SK-N-SH treated with all-trans-retinoic acid at 6 μM for 48 hours (cell line): ENCODE results near the gene DNM2.

Source experiments
- ATAC-seq: fragments of 200-7000 bp; cut with Tn5 transposase; 3 replicates; pipeline ENCODE4 v1.9.1; 2020; ENCODE audit warnings: mild to moderate bottlenecking, moderate library complexity
- ARNTL ChIP-seq: fragments of 450-650 bp; formaldehyde crosslinking; IDR thresholded peaks from 2 replicates; pipeline ENCODE4 v1.5.0; 2020; ENCODE audit warnings: low read depth, mild to moderate bottlenecking, moderate library complexity, borderline replicate concordance
- BACH2 ChIP-seq: fragments of 250-450 bp; sonication (Bioruptor Pico); IDR thresholded peaks from 2 replicates; pipeline ENCODE4 v1.9.0; 2021; ENCODE audit warnings: mild to moderate bottlenecking, borderline replicate concordance
- CSDC2 ChIP-seq: fragments of 250-450 bp; sonication (Bioruptor Pico); IDR thresholded peaks from 2 replicates; pipeline ENCODE4 v1.5.0; 2020; ENCODE audit warnings: mild to moderate bottlenecking, moderate library complexity
- ESRRG ChIP-seq: fragments of 250-450 bp; sonication (Bioruptor Pico); IDR thresholded peaks from 2 replicates; pipeline ENCODE4 v1.6.1; 2021; ENCODE audit warnings: mild to moderate bottlenecking
- GLIS3 ChIP-seq: fragments of 250-450 bp; sonication (Bioruptor Pico); IDR thresholded peaks from 2 replicates; pipeline ENCODE4 v1.5.0; 2020; ENCODE audit warnings: mild to moderate bottlenecking, moderate library complexity
- OSR1 ChIP-seq: fragments of 250-450 bp; sonication (Bioruptor Pico); IDR thresholded peaks from 2 replicates; pipeline ENCODE4 v1.8.0; 2022; ENCODE audit warnings: moderate library complexity, mild to moderate bottlenecking, inconsistent platforms
- PPARA ChIP-seq: fragments of 250-450 bp; sonication (Bioruptor Pico); IDR thresholded peaks from 2 replicates; pipeline ENCODE4 v1.5.0; 2020; ENCODE audit warnings: mild to moderate bottlenecking, borderline replicate concordance
- RARB ChIP-seq: fragments of 250-450 bp; sonication (Bioruptor Pico); IDR thresholded peaks from 2 replicates; pipeline ENCODE4 v1.8.0; 2021; ENCODE audit warnings: mild to moderate bottlenecking, moderate library complexity
- SNAI2 ChIP-seq: fragments of 250-450 bp; sonication (Bioruptor Pico); IDR thresholded peaks from 2 replicates; pipeline ENCODE4 v1.5.0; 2020; ENCODE audit warnings: mild to moderate bottlenecking, moderate library complexity
- TCF4 ChIP-seq: fragments of 250-450 bp; sonication (Bioruptor Pico); IDR thresholded peaks from 2 replicates; pipeline ENCODE4 v1.8.0; 2021; ENCODE audit warnings: mild to moderate bottlenecking, moderate library complexity, borderline replicate concordance
- TOX ChIP-seq: fragments of 250-450 bp; sonication (Bioruptor Pico); IDR thresholded peaks from 2 replicates; pipeline ENCODE4 v1.8.0; 2021; ENCODE audit warnings: mild to moderate bottlenecking, moderate library complexity, borderline replicate concordance
- ZFP3 ChIP-seq: fragments of 250-450 bp; sonication (Bioruptor Pico); IDR thresholded peaks from 2 replicates; pipeline ENCODE4 v1.5.0; 2020; ENCODE audit warnings: mild to moderate bottlenecking, moderate library complexity
- ZNF565 ChIP-seq: fragments of 450-650 bp; formaldehyde crosslinking; conservative IDR thresholded peaks from 2 replicates; pipeline ENCODE4 v1.5.0; 2020; ENCODE audit warnings: low read depth, mild to moderate bottlenecking, moderate library complexity
- ZNF70 ChIP-seq: fragments of 450-650 bp; formaldehyde crosslinking; IDR thresholded peaks from 2 replicates; pipeline ENCODE4 v1.5.0; 2020; ENCODE audit warnings: mild to moderate bottlenecking, moderate library complexity
- ZNF8 ChIP-seq: fragments of 450-650 bp; formaldehyde crosslinking; IDR thresholded peaks from 2 replicates; pipeline ENCODE4 v1.5.0; 2020; ENCODE audit warnings: mild to moderate bottlenecking, moderate library complexity
- TF ChIP-seq, protein P1 (sequence below): fragments of 250-450 bp; sonication (Bioruptor Pico); IDR thresholded peaks from 2 replicates; pipeline ENCODE4 v1.8.0; 2021; ENCODE audit warnings: low read depth, mild to moderate bottlenecking, moderate library complexity, borderline replicate concordance
- TF ChIP-seq, protein P2 (sequence below): fragments of 250-450 bp; sonication (Bioruptor Pico); IDR thresholded peaks from 2 replicates; pipeline ENCODE4 v1.5.1; 2021; ENCODE audit warnings: mild to moderate bottlenecking, moderate library complexity
- TF ChIP-seq, protein P3 (sequence below): fragments of 250-450 bp; sonication (Bioruptor Pico); IDR thresholded peaks from 2 replicates; pipeline ENCODE4 v1.5.1; 2020; ENCODE audit warnings: low read depth, mild to moderate bottlenecking, moderate library complexity

DNM2 gene

DNA sequence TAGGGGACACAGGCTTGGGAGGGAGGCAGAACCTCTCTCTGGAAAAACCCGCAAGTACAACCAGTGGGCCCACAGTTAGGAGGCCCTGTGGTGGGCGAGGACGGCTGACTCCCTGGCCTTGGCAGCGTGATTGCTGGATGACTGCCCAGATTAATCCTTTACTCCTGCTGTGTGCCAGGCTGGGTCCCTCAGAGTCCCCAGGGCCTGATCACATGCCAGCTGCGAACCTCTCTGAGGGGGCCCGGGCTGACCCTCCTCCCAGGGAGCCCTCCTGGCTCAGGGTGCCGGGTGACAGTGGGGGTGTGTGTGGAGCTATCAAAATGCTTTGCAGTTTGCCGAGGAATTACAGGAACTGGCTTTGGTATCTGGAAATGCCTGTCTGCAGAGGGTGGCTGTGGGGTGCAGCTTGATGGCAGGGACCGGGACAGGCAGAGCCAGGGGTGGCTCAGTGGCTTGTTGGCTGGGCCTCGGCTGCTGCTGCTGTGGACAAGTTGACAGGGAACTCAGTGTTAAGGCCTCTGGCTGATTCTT, 48.9 kb downstream of the DNM2 start:
- peak; percentile 61 for ATAC-seq

DNA sequence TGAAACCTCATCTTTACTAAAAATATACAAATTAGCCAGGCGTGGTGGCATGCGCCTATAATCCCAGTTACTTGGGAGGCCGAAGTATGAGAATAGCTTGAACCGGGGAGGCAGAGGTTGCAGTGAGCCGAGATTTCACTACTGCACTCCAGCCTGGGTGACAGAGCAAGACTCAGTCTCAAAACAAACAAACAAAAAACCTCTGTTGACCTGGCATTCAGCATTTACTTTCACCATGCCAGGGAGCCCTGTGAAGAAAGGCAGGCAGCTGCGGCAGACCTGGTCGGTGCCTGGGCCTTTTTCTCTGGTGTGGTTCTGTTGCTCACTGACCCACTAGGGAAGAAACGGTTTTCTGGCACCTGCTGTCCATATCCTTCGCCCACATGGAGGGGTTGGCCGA, 49.8 kb downstream of the DNM2 start:
- no peak for TF ChIP-seq PPARA
- no peak for TF ChIP-seq TOX
- TF ChIP-seq ARNTL (CRISPR knock-in tag), result no peak
- TF ChIP-seq, protein P1, sequence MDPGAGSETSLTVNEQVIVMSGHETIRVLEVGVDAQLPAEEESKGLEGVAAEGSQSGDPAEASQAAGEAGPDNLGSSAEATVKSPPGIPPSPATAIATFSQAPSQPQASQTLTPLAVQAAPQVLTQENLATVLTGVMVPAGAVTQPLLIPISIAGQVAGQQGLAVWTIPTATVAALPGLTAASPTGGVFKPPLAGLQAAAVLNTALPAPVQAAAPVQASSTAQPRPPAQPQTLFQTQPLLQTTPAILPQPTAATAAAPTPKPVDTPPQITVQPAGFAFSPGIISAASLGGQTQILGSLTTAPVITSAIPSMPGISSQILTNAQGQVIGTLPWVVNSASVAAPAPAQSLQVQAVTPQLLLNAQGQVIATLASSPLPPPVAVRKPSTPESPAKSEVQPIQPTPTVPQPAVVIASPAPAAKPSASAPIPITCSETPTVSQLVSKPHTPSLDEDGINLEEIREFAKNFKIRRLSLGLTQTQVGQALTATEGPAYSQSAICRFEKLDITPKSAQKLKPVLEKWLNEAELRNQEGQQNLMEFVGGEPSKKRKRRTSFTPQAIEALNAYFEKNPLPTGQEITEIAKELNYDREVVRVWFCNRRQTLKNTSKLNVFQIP (CRISPR knock-in tag), result no peak
- TF ChIP-seq, protein P2, sequence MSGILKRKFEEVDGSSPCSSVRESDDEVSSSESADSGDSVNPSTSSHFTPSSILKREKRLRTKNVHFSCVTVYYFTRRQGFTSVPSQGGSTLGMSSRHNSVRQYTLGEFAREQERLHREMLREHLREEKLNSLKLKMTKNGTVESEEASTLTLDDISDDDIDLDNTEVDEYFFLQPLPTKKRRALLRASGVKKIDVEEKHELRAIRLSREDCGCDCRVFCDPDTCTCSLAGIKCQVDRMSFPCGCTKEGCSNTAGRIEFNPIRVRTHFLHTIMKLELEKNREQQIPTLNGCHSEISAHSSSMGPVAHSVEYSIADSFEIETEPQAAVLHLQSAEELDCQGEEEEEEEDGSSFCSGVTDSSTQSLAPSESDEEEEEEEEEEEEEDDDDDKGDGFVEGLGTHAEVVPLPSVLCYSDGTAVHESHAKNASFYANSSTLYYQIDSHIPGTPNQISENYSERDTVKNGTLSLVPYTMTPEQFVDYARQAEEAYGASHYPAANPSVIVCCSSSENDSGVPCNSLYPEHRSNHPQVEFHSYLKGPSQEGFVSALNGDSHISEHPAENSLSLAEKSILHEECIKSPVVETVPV (CRISPR knock-in tag), result no peak
- TF ChIP-seq, protein P3, sequence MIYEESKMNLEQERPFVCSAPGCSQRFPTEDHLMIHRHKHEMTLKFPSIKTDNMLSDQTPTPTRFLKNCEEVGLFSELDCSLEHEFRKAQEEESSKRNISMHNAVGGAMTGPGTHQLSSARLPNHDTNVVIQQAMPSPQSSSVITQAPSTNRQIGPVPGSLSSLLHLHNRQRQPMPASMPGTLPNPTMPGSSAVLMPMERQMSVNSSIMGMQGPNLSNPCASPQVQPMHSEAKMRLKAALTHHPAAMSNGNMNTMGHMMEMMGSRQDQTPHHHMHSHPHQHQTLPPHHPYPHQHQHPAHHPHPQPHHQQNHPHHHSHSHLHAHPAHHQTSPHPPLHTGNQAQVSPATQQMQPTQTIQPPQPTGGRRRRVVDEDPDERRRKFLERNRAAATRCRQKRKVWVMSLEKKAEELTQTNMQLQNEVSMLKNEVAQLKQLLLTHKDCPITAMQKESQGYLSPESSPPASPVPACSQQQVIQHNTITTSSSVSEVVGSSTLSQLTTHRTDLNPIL (CRISPR knock-in tag), result no peak
- no peak for TF ChIP-seq CSDC2 (CRISPR knock-in tag)
- TF ChIP-seq ZNF565 (CRISPR knock-in tag), result no peak
- no peak for TF ChIP-seq TCF4 (CRISPR knock-in tag)
- no peak for TF ChIP-seq ZNF8 (CRISPR knock-in tag)
- no peak for TF ChIP-seq OSR1 (CRISPR knock-in tag)
- TF ChIP-seq GLIS3, result no peak
- no peak for ATAC-seq

More for the DNA sequence above, 48.9 kb downstream of the DNM2 start:
- TF ChIP-seq CSDC2 (CRISPR knock-in tag), result no peak
- TF ChIP-seq PPARA, result no peak
- TF ChIP-seq, protein P3 (CRISPR knock-in tag), result no peak
- TF ChIP-seq BACH2 (CRISPR knock-in tag), result no peak
- TF ChIP-seq SNAI2, result no peak
- no peak for TF ChIP-seq TCF4 (CRISPR knock-in tag)
- TF ChIP-seq RARB (CRISPR knock-in tag), result no peak
- no peak for TF ChIP-seq ZNF565 (CRISPR knock-in tag)
- TF ChIP-seq ARNTL (CRISPR knock-in tag), result no peak
- TF ChIP-seq ZNF70, result no peak
- TF ChIP-seq ESRRG (CRISPR knock-in tag), result no peak

DNA sequence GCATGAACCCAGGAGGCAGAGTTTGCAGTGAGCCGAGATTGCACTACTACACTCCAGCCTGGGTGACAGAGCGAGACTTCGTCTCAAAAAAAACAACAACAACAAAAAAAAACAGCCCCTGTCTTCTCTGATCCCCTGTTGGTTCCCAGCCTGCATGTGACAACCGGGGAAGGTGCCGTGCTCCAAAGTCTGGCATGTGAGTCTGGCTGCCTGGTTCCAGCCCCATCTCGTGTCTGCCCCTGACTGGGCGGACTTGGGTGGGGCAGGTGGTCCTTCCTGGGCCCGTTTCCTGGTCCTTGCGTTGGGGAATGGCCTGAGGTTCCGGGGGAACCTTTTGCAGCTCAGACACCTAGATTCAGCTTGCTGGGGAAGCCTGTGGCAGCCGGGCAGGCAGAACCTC, 50.5 kb downstream of the DNM2 start:
- TF ChIP-seq GLIS3 (no peak), PPARA (no peak), ZNF70 (no peak), TOX (no peak), ZFP3 (no peak), CSDC2 (CRISPR knock-in tag) (no peak), TCF4 (CRISPR knock-in tag) (no peak)
- TF ChIP-seq, protein P3 (CRISPR knock-in tag), result no peak
- TF ChIP-seq, all 23 proteins: peak for 0
- ATAC-seq, result no peak

DNA sequence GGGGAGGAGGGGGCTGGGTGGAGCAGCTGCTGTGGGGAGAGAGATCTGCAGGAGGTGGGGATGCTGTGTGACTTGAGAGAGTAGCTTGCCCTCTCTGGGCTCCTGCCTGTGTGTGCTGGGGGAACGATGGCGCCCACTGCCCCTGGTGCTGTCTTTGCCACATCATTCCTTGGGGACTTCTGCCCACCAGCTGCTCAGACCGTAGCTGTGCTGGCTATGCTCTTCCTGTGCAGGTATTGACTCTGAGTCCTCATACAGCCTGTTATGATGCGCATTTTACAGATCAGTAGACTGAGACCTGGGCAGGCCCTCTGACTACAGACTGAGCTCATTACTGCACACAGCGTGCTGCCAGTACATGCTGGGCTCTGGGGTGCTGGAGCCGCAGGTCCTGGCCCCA, 51.1 kb downstream of the DNM2 start:
- TF ChIP-seq ARNTL (CRISPR knock-in tag) (no peak), ZFP3 (no peak)
- TF ChIP-seq, all 23 proteins: peak for 0
- ATAC-seq, result no peak
